GM12892 (cell line): ENCODE results near the gene UCP1.
"Not testable (repeated sequence)": the region's sequence is repeated elsewhere in the genome, so short reads cannot be mapped to it uniquely, and the experiment has no call there.

Experiments used
- DNase-seq: peaks from one replicate; pipeline ENCODE4 v3.0.0; 2011; ENCODE audit not compliant: insufficient read length
- FAIRE-seq: peaks from 2 replicates; lab custom pipeline; 2011; peaks lifted over from hg19 to GRCh38; lab: Jason Lieb, UNC
- POLR2A ChIP-seq: IDR thresholded peaks from 2 replicates; pipeline ENCODE4 v1.6.1; 2011; ENCODE audit warnings: low read depth, low read length, control low read depth
- POLR2AphosphoS5 ChIP-seq: IDR thresholded peaks from 2 replicates; pipeline ENCODE4 v1.6.1; 2011; ENCODE audit warnings: low read depth, low read length, control low read depth
- TAF1 ChIP-seq: IDR thresholded peaks from 2 replicates; pipeline ENCODE4 v1.6.1; 2011; ENCODE audit warnings: low read depth, mild to moderate bottlenecking, control low read depth, low read length, borderline replicate concordance

Gene UCP1

DNA sequence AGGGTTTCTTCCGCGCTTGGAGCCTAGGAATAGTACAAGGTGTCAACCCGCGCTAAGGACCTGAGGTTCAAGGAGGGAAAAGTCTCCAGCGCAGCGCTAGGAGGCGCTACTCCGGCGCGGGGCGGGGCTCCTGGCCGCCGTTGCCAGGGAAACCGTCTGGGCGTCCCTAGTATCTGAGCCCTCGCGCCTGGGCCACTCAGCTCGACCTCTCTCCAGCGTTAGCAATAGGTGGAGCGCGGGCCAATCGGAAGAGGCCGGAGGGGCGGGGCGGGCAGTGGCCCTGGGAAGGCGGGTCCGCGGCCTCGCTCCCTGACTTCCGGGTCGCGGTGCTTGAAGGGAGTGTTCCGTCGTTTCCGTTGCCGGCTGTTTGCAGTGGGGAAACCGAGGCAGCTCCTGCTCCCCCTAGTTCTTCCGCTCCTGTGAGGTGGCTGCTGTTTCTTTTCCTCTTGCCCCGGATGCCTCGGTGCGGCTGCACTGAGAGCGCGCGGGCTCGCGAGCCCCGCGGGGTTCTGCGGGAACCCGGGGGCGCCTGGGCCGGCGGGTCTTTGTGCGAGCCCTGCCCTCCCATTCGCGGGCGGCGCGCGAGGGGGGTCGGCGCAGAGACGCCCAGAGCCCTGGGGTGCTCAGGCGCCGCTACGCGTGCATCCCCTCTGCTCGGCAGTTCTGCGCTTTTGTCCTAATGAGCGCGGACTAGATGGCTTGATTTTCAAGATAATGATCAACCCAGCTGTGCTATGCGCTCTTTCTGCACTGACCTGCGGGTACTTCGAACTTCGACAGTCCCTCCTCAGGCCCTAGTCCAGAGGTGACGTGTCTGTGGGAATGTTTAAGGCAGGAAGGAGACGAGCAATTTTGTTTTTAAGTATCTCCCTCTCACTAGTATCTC is 44.7 kb downstream of the UCP1 start, which contains the start of gene ELMOD2:
ELMOD2 (plus strand) TSS at position 312 of the 886 bp plus-strand sequence. CDS start 1,261 bp downstream, outside the sequence.
- TF ChIP-seq POLR2AphosphoS5 = peak; percentile 91
- peak; percentile 94 for TF ChIP-seq POLR2A
- peak; percentile 56; the same call in 1 of the 2 replicates for TF ChIP-seq TAF1
- DNase-seq (peak; percentile 89), FAIRE-seq (peak; percentile 92)

DNA sequence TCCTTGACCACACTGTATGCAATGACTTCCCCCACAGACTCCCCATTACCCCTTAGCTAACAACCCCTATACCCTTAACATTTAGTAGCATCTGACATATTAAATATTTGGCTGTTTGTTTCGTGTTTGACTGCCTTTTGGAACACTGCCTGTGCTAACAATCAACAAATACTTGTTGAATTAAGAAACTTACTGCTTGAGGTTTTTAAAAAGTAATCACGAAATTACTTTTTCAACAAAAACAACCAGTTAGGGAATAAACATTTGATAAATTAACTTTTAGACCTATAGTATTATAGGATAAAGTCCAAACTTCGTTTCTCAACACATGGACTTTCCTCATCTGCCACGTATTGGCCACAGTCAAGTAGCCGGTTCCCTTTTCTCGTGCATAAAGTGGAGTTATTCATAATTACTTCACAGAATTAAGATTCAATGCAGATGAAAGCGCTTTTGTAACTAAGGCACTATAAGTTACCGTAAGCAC is 45.3 kb downstream of the UCP1 start:
- DNase-seq = no peak
- FAIRE-seq = peak; percentile 27
- TF ChIP-seq POLR2AphosphoS5 (no peak), POLR2A (no peak), TAF1 (no peak)

DNA sequence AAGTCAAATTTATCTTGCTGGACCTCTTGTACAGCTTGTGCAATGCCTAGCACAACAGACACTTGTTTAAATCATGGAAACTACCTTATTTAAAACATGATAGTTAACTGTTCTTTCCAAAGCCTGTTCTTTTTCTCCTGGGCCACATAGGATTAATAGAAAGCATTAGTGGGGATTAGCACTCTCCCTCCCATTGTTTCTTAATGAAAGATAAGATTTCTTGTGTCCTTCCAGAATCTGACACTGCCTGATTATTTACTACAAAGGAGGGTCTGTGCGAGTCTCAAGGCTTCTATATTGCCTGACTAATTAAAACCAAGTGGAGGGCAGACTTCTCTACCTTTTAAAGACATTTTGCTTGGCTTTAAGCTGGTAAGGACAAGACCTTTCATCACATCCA is 53.3 kb downstream of the UCP1 start:
- DNase-seq (no peak), FAIRE-seq (no peak)
- TF ChIP-seq POLR2A (no peak), TAF1 (no peak), POLR2AphosphoS5 (no peak)

DNA sequence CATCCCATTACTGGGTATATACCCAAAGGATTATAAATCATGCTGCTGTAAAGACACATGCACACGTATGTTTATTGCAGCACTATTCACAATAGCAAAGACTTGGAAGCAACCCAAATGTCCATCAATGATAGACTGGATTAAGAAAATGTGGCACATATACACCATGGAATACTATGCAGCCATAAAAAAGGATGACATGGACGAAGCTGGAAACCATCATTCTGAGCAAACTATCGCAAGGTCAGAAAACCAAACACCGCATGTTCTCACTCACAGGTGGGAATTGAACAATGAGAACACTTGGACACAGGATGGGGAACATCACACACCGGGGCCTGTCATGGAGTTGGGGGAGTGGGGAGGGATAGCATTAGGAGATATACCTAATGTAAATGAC is 55.0 kb downstream of the UCP1 start:
- not testable (repeated sequence) for DNase-seq, FAIRE-seq
